ENCODE data around the gene PIGU.
"Not testable (repeated sequence)": the region's sequence is repeated elsewhere in the genome, so short reads cannot be mapped to it uniquely, and the experiment has no call there.

The PIGU gene

GRCh38 chr20:34706912-34707784 is 30.3 kb upstream of the PIGU start:
- no peak for DNase-seq (ENCODE audit: low spot score)

DNA sequence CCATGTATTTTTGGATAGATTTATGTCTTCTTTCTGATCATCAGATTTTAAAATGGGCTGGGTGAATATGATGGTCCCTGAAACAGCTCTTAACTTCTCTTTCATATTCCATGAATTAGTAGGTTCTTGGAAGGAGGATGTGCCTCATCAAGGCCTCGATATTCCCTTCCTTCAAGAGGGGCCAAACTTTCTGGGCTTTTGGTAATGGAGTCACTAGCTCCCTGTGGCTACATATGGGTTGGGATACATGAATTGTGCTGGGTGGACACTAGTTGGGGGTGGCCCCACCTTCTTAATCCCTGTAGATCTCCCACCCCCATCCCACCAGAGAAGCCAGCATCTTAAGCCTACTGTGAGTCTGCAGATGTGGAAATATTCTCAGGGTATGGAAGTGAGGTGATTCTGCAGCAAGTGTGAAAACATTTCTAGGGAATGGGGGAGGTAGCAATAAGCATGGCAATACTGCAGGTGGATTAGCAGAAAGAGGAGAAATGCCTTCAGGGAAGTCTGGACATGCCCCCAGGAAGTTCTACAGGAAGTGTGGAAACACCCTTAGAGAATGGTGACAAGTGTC is 29.5 kb upstream of the PIGU start:
- DNase-seq (ENCODE audit: low spot score) = no peak

DNA sequence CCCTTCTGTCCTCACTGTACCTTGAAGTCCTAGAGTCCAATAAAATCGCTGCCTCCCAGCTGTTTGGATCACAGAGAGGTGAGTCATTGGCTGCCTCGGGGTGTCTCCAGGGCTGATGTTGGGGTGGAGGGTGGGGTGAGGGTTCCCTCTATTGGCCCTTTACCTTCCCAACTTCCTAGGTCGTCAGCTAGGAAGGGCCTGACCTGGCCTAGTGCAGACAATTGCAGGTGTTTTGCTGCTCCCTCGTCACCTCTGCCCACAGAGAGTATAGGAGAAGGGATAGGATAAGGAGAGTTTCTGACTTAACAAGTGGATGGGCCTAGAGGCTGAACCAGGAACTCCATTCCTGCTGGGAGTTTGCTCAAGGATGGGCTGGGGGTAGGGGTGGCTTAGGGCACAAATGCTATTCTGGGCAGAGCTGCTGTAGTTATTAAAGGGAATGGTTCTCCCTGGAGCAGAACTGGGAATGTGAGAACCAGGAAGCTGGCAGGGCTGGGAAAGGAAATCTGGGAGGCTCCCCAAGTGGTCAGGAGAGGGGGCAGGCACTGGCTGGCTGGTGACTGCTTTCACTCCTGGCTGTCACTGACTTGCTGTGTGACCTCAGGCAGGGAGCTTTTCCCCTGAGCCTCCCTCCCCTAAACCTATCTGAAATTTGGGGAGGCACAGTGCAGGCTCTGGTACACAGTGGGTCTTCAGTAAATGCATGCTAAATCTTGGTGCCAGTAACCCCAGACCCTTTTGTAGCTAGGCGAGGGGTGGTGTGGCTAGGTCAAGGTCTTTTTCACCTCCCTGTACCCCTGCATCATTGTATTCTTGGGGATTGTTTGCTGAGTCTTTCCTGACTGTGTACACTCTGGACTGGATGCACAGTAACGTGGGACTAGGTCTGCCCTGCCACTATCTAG is 28.8 kb upstream of the PIGU start:
- DNase-seq (ENCODE audit: low spot score) = no peak

- no peak for DNase-seq (ENCODE audit: low spot score)
Observed at GRCh38 chr20:34705008-34705396, 28.1 kb upstream of the PIGU start.

DNA sequence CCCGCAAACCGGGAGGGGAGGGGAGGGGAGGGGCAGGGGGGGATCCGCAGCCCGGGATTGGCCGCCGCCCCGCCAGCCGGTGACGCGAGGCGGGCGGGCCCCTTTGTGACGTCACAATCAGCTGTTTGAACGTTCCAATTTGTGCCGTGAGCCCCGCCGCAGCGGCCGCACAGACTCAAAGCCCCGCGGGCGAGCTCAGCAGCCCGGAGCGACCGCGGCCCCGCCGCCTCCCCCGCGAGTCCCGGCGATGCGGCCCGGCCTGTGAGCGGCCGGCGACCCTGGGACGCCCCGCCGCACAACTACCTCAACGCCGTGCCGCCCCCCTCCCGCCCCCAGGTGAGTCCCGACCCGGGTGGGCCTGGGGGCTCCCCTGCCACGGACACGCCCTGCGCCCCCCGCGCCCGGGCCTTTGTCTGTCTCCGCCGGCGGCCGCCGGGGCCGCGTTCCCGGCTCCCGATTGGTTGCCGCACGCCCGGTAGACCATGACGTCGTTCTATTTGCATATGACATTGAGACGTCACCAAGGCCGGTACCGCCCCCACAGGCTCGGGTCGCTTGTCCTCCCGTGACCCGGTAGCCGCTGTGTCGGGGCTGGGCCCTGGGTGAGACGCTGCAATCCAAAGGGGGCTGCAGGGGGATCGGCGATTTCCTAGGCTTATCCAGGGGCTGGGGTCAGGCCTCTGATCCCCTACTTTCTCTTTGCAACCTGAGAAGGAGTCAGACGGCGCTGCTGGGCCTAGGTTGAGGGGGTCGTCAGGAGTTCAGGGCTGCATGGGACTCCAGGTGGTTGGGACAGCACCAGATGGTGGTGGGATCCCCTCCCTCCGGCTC is 27.5 kb upstream of the PIGU start, which contains the start of gene TP53INP2:
TSS of gene TP53INP2 (plus strand) at position 168 of the 831 bp plus-strand sequence. CDS start 4,396 bp downstream, outside the sequence.
- DNase-seq (ENCODE audit: low spot score) = peak; percentile 94

GRCh38 chr20:34703424-34704176 is 26.7 kb upstream of the PIGU start:
- DNase-seq (ENCODE audit: low spot score) = peak; percentile 27

DNA sequence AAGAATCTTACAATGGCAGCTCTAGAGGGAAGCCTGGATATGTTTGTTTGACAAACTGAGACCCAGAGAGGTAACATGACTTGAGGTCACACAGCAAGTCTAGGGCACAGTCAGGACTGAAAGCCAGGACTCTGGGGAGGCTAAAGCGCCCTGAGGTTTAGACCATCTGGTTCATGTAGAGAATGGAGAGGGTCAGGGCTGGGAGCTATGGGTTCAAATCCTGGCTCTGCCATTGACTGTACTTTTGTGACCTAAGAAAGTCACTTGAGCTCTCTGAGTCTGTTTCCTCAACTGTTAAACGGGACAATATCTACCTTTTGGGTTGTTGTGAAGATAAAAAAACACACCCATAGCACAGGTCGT is 26.1 kb upstream of the PIGU start:
- DNase-seq (ENCODE audit: low spot score) = no peak

DNA sequence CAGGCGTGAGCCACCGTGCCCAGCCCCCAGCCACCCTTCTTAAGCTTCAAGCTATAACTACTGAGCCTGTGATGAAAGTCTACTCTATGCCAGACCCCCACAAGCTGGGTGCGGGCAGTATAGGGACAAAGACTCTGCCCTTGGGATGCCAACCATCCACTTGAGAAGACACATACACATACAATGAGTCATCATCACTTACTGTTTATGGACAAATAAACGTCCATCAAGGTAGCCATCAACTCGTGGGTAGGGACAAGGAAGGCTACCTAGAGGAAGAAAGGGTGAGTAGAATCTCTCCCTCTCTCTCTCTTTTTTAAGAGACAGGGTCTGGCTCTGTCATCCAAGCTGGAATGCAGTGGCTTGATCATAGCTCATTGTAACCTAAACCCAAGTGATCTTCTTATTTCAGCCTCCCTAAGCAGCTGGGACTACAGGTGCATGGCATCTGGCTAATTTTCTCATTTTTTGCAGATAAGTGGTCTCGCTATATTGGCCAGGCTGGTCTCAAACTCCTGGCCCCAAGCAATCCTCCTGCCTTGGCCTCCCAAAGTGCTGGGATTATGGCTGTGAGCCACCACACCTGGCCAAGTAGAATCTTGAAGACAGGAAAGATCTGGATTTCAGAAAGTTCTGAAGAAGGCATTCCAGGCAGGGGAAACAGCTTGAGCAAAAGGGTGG is 24.7 kb upstream of the PIGU start:
- DNase-seq (ENCODE audit: low spot score) = no peak

- no peak for DNase-seq (ENCODE audit: low spot score)
Observed at GRCh38 chr20:34693414-34693813, 16.5 kb upstream of the PIGU start.

DNA sequence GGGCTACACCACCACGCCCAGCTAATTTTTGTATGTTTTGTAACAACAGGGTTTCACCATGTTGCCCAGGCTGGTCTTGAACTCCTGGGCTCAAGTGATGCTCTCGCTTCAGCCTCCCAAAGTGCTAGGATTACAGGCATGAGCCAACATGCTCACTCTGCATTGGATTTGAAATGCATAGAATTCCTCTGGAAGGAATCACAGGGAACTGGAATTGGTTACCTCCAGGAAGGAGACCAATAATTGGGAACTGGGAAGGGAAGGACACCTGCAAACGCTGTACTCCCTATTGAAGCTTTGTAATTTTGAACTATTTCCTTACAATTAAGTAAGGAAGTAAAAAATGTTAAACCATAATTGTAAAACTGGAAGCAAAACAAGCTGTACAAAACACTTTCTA is 14.9 kb upstream of the PIGU start:
- DNase-seq (ENCODE audit: low spot score) = no peak

- no peak for DNase-seq (ENCODE audit: low spot score)
Observed at GRCh38 chr20:34689486-34689885, 12.6 kb upstream of the PIGU start.

DNA sequence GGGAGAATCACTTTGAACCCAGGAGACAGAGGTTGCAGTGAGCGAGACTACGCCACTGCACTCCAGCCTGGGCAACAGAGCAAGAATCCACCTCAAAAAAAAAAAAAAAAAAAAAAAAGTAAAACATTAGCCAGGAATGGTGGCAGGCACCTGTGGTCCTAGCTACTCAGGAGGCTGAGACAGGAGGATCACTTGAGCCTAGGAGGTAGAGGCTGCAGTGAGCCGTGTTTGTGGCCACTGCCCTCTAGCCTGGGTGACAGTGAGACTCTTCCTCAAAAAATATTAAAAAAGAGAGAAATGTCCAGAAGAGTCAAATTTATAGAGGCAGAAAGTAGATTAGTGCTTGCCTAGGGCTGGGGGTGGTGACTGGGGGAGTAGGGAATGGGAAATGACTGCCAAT is 6.8 kb upstream of the PIGU start:
- no peak for DNase-seq (ENCODE audit: low spot score)

DNA sequence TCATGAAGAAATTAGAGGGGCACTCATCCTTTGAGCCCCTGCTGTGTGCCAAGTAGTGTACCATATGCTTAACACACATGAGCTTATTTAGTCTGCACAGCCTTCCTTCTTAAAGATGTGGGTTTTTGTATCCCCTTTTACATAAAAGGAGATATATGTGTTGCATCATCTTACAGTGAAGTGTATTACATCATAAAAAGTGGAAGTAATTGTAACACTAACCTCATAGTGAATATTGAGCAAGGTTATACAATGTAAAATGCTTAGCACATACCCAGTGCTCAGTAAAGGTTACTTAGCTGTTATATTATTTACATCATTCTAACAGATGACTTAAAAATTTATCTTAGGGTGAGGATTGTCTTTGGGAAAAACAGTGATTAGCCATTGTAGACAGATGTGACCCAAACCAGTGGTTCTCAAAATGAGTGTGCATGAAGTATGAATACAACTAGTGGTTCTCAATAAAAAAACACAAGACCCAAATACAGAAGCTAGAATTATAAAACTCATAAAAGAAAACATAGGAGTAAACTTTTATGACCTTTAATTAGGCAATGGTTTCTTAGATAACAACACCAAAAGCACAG is 3.8 kb upstream of the PIGU start:
- no peak for DNase-seq (ENCODE audit: low spot score)

- DNase-seq (ENCODE audit: low spot score) = no peak
Observed at GRCh38 chr20:34675993-34676641, 775 bp downstream of the PIGU start.

GRCh38 chr20:34675561-34675960 is 1.3 kb downstream of the PIGU start:
- DNase-seq (ENCODE audit: low spot score) = no peak

- no peak for DNase-seq (ENCODE audit: low spot score)
Observed at GRCh38 chr20:34673412-34673811, 3.5 kb downstream of the PIGU start.

- no peak for DNase-seq (ENCODE audit: low spot score)
Observed at GRCh38 chr20:34669094-34669493, 7.8 kb downstream of the PIGU start.

DNA sequence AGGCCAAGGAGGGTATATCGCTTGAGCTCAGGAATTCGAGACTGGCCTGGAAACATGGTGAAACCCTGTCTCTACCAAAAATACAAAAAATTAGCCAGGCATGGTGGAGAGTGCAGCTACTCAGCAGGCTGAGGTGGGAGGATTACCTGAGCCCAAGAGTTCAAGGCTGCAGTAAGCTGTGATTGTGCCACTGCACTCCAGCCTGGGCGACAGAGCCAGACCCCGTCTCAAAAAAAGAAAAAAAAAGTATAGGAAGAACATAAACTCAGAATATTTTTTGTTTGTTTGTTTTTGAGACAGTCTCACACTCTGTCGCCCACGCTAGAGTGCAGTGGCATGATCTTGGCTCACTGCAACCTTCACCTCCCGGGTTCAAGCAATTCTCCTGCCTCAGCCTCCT is 12.1 kb downstream of the PIGU start:
- DNase-seq (ENCODE audit: low spot score) = not testable (repeated sequence)

DNA sequence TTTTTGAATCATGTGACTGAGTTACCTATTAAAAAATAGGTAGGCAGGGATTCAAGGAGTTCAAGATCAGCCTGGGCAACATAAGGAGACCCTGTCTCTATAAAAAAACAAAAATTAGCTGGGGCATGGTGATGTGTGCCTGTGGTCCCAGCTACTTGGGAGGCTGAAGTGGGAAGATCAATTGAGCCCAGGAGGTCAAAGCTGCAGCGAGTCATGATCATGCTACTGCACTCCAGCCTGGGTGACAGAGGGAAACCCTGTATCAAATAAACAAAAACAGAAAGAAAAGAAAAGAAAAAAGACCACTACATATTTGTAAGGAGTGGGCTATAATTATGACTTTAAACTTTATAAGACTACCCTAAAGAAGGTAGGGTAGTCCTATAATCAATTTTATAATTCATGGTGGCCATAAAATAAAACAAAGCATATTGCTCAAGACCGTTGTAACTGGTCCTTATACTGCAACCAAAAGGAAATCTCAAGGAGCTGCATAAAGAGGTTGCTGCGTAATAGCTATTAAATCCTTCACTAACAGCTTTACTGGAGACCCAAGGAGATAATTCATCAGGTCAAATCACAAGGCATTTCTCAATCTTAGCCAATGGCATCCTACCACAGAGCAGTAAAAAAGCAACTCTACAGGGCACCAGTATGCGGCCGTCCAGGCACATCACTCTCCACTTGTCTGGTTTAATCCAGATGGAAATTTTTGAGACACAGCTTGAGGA is 13.5 kb downstream of the PIGU start:
- DNase-seq (ENCODE audit: low spot score) = no peak
